HG03442 (cell line): ENCODE results near the gene GALNT10.
A peak's percentile ranks its signal among the peaks of the same experiment; 100 is the strongest.

Experiments
- ATAC-seq: cut with Tn5 transposase; IDR thresholded peaks from one replicate; pipeline ENCODE4 v1.9.1; 2021; ENCODE audit warnings: mild to moderate bottlenecking, moderate library complexity; ENCODE audit not compliant: unreplicated experiment

GALNT10 gene

GRCh38 chr5:154230526-154230925 is 40.0 kb downstream of the GALNT10 start:
- ATAC-seq, result no peak

GRCh38 chr5:154234551-154234950 is 44.0 kb downstream of the GALNT10 start:
- ATAC-seq, result no peak

GRCh38 chr5:154236011-154236410 is 45.5 kb downstream of the GALNT10 start:
- ATAC-seq, result no peak

GRCh38 chr5:154236536-154237375 is 46.2 kb downstream of the GALNT10 start:
- ATAC-seq, result no peak

GRCh38 chr5:154237376-154237743 is 46.8 kb downstream of the GALNT10 start:
- ATAC-seq, result no peak

GRCh38 chr5:154237946-154238345 is 47.4 kb downstream of the GALNT10 start:
- no peak for ATAC-seq

GRCh38 chr5:154238776-154239481 is 48.4 kb downstream of the GALNT10 start:
- peak; percentile 59 for ATAC-seq

GRCh38 chr5:154240595-154240994 is 50.1 kb downstream of the GALNT10 start:
- no peak for ATAC-seq

- no peak for ATAC-seq
Measured at GRCh38 chr5:154241021-154241420, 50.5 kb downstream of the GALNT10 start.

GRCh38 chr5:154242442-154242841 is 51.9 kb downstream of the GALNT10 start:
- no peak for ATAC-seq

- peak; percentile 61 for ATAC-seq
Measured at GRCh38 chr5:154242964-154243376, 52.4 kb downstream of the GALNT10 start.

GRCh38 chr5:154243736-154244135 is 53.2 kb downstream of the GALNT10 start:
- no peak for ATAC-seq

- ATAC-seq, result no peak
Measured at GRCh38 chr5:154244476-154244875, 53.9 kb downstream of the GALNT10 start.

GRCh38 chr5:154248691-154249090 is 58.2 kb downstream of the GALNT10 start:
- ATAC-seq, result no peak

- ATAC-seq, result no peak
Measured at GRCh38 chr5:154249826-154250225, 59.3 kb downstream of the GALNT10 start.

GRCh38 chr5:154251529-154251928 is 61.0 kb downstream of the GALNT10 start:
- no peak for ATAC-seq

GRCh38 chr5:154253807-154254206 is 63.3 kb downstream of the GALNT10 start:
- no peak for ATAC-seq

GRCh38 chr5:154254896-154255295 is 64.4 kb downstream of the GALNT10 start:
- ATAC-seq, result no peak

GRCh38 chr5:154257046-154257445 is 66.5 kb downstream of the GALNT10 start:
- ATAC-seq, result no peak

GRCh38 chr5:154258531-154259217 is 68.1 kb downstream of the GALNT10 start:
- no peak for ATAC-seq

- no peak for ATAC-seq
Measured at GRCh38 chr5:154260224-154260927, 69.8 kb downstream of the GALNT10 start.
